Activated T-cell treated with anti-CD3 and anti-CD28 coated beads, Interleukin-2, amount 50 U/mL, for 4 hours (primary cell): ENCODE measurements around the gene KDM2A. TPM values are rescaled to one million over a fixed set of nuclear protein-coding genes. Genes with fewer than 3 reads are reported as not detected.
"Not testable (repeated sequence)": the region's sequence is repeated elsewhere in the genome, so short reads cannot be mapped to it uniquely, and the experiment has no call there.

Experiments used
- ATAC-seq, 2 donors: fragments of 200-7000 bp; cut with Tn5 transposase; one replicate each; pipeline ENCODE4 v1.10.0; 2021
- DNase-seq: peaks from one replicate; pipeline ENCODE4 v3.0.0-alpha.2; 2020
- H3K27me3 Mint-ChIP-seq: one replicate; pipeline ENCODE4 v1.8.0; 2021; ENCODE audit warnings: low read depth, mixed read lengths
- H3K36me3 Mint-ChIP-seq: one replicate; pipeline ENCODE4 v1.8.0; 2022; ENCODE audit warnings: mixed read lengths; ENCODE audit not compliant: insufficient read depth
- H3K4me1 Mint-ChIP-seq: one replicate; pipeline ENCODE4 v1.8.0; 2021; ENCODE audit warnings: low read depth, mixed read lengths
- H3K4me3 Mint-ChIP-seq: one replicate; pipeline ENCODE4 v1.8.0; 2021; ENCODE audit warnings: mild to moderate bottlenecking, moderate library complexity, mixed read lengths
- H3K9me3 Mint-ChIP-seq: one replicate; pipeline ENCODE4 v1.8.0; 2021; ENCODE audit warnings: mixed read lengths
- total RNA-seq, 3 donors: library from RNA; stranded (reverse); gene quantifications; one replicate each; pipeline ENCODE4 v1.2.1, GENCODE V29; 2021

The KDM2A gene
- total RNA-seq, 3 donors from 2014 or later, result 94.2 to 114 (median 104) TPM

- H3K4me1 Mint-ChIP-seq, result peaks cover 28% of the 10 kb centered on the region
- no peaks in the 10 kb centered on the region for H3K9me3 Mint-ChIP-seq
- no peaks in the 10 kb centered on the region for H3K36me3 Mint-ChIP-seq
- no peak for ATAC-seq
- no peak overlapping the region for H3K4me3 Mint-ChIP-seq
- H3K27me3 Mint-ChIP-seq, result no peaks in the 10 kb centered on the region
- no peak for DNase-seq
These were observed 16.4 kb upstream of the KDM2A start for GRCh38 chr11:67102664-67103063.

GRCh38 chr11:67105964-67106363 lies 13.1 kb upstream of the KDM2A start:
- H3K4me3 Mint-ChIP-seq, result no peak overlapping the region
- H3K36me3 Mint-ChIP-seq, result no peaks in the 10 kb centered on the region
- DNase-seq (no peak), ATAC-seq (no peak)
- H3K27me3 Mint-ChIP-seq, result no peaks in the 10 kb centered on the region
- no peaks in the 10 kb centered on the region for H3K9me3 Mint-ChIP-seq
- peaks cover 15% of the 10 kb centered on the region for H3K4me1 Mint-ChIP-seq

GRCh38 chr11:67111261-67111660 lies 7.8 kb upstream of the KDM2A start:
- H3K27me3 Mint-ChIP-seq, result no peaks in the 10 kb centered on the region
- H3K4me3 Mint-ChIP-seq, result no peak overlapping the region
- peaks cover 6% of the 10 kb centered on the region for H3K4me1 Mint-ChIP-seq
- ATAC-seq, result no peak
- DNase-seq, result no peak
- no peaks in the 10 kb centered on the region for H3K36me3 Mint-ChIP-seq
- H3K9me3 Mint-ChIP-seq, result no peaks in the 10 kb centered on the region

- H3K27me3 Mint-ChIP-seq, result no peaks in the 10 kb centered on the region
- H3K4me1 Mint-ChIP-seq, result peaks cover 14% of the 10 kb centered on the region
- peak in 1 of 2 donors; percentile 11 for ATAC-seq
- H3K4me3 Mint-ChIP-seq, result no peak overlapping the region
- no peaks in the 10 kb centered on the region for H3K9me3 Mint-ChIP-seq
- DNase-seq, result no peak
- no peaks in the 10 kb centered on the region for H3K36me3 Mint-ChIP-seq
These were observed 5.8 kb upstream of the KDM2A start for GRCh38 chr11:67113231-67113721.

GRCh38 chr11:67114275-67114896 lies 4.7 kb upstream of the KDM2A start:
- no peaks in the 10 kb centered on the region for H3K9me3 Mint-ChIP-seq
- no peaks in the 10 kb centered on the region for H3K36me3 Mint-ChIP-seq
- ATAC-seq (no peak), DNase-seq (no peak)
- H3K27me3 Mint-ChIP-seq, result no peaks in the 10 kb centered on the region
- no peak overlapping the region for H3K4me3 Mint-ChIP-seq
- H3K4me1 Mint-ChIP-seq, result peaks cover 14% of the 10 kb centered on the region

- H3K27me3 Mint-ChIP-seq, result no peaks in the 10 kb centered on the region
- no peak for ATAC-seq
- H3K9me3 Mint-ChIP-seq, result no peaks in the 10 kb centered on the region
- peaks cover 4% of the 10 kb centered on the region for H3K36me3 Mint-ChIP-seq
- H3K4me1 Mint-ChIP-seq, result peaks cover 21% of the 10 kb centered on the region
- DNase-seq, result no peak
- no peak overlapping the region for H3K4me3 Mint-ChIP-seq
These were observed 2.3 kb upstream of the KDM2A start for GRCh38 chr11:67116758-67117105.

- H3K4me3 Mint-ChIP-seq, result peak overlapping the region; percentile 77
- no peaks in the 10 kb centered on the region for H3K27me3 Mint-ChIP-seq
- DNase-seq (no peak), ATAC-seq (no peak)
- H3K4me1 Mint-ChIP-seq, result peaks cover 25% of the 10 kb centered on the region
- no peaks in the 10 kb centered on the region for H3K9me3 Mint-ChIP-seq
- peaks cover 4% of the 10 kb centered on the region for H3K36me3 Mint-ChIP-seq
These were observed 1.9 kb upstream of the KDM2A start for GRCh38 chr11:67117176-67117575.

- H3K9me3 Mint-ChIP-seq, result no peaks in the 10 kb centered on the region
- H3K36me3 Mint-ChIP-seq, result peaks cover 4% of the 10 kb centered on the region
- peak; percentile 28 for DNase-seq
- no peaks in the 10 kb centered on the region for H3K27me3 Mint-ChIP-seq
- H3K4me3 Mint-ChIP-seq, result peak overlapping the region; percentile 77
- peaks cover 28% of the 10 kb centered on the region for H3K4me1 Mint-ChIP-seq
- ATAC-seq, result peak; percentile 1 to 4
These were observed 1.3 kb upstream of the KDM2A start for GRCh38 chr11:67117672-67118180.

GRCh38 chr11:67118181-67118766 lies 789 bp upstream of the KDM2A start:
- H3K4me3 Mint-ChIP-seq, result peak overlapping the region; percentile 76
- H3K27me3 Mint-ChIP-seq, result no peaks in the 10 kb centered on the region
- peak; percentile 32 to 41 for ATAC-seq
- peak; percentile 43 for DNase-seq
- peaks cover 29% of the 10 kb centered on the region for H3K4me1 Mint-ChIP-seq
- H3K36me3 Mint-ChIP-seq, result peaks cover 4% of the 10 kb centered on the region
- no peaks in the 10 kb centered on the region for H3K9me3 Mint-ChIP-seq

- peak overlapping the region; percentile 98 for H3K4me3 Mint-ChIP-seq
- H3K9me3 Mint-ChIP-seq, result no peaks in the 10 kb centered on the region
- peaks cover 4% of the 10 kb centered on the region for H3K36me3 Mint-ChIP-seq
- H3K27me3 Mint-ChIP-seq, result no peaks in the 10 kb centered on the region
- DNase-seq (peak; percentile 11), ATAC-seq (no peak)
- H3K4me1 Mint-ChIP-seq, result peaks cover 28% of the 10 kb centered on the region
These were observed 725 bp downstream of the KDM2A start for GRCh38 chr11:67119585-67120391.

GRCh38 chr11:67120456-67120855 lies 1.4 kb downstream of the KDM2A start:
- Mint-ChIP-seq H3K9me3 (no peaks in the 10 kb centered on the region), H3K4me1 (peaks cover 28% of the 10 kb centered on the region), H3K4me3 (peak overlapping the region; percentile 98), H3K27me3 (no peaks in the 10 kb centered on the region), H3K36me3 (peaks cover 4% of the 10 kb centered on the region)
- ATAC-seq, result no peak
- no peak for DNase-seq

- Mint-ChIP-seq H3K9me3 (no peaks in the 10 kb centered on the region), H3K27me3 (no peaks in the 10 kb centered on the region), H3K4me3 (peak overlapping the region; percentile 98), H3K4me1 (peaks cover 28% of the 10 kb centered on the region), H3K36me3 (peaks cover 4% of the 10 kb centered on the region)
- no peak for ATAC-seq
- DNase-seq, result no peak
These were observed 2.0 kb downstream of the KDM2A start for GRCh38 chr11:67120881-67121710.

GRCh38 chr11:67123801-67124200 lies 4.7 kb downstream of the KDM2A start:
- not testable (repeated sequence) for H3K9me3 Mint-ChIP-seq, H3K4me3 Mint-ChIP-seq

GRCh38 chr11:67126243-67126642 lies 7.2 kb downstream of the KDM2A start:
- not testable (repeated sequence) for H3K27me3 Mint-ChIP-seq, DNase-seq, H3K9me3 Mint-ChIP-seq, ATAC-seq, H3K36me3 Mint-ChIP-seq, H3K4me3 Mint-ChIP-seq
- H3K4me1 Mint-ChIP-seq, result peaks cover 28% of the 10 kb centered on the region

More at GRCh38 chr11:67123801-67124200, 4.7 kb downstream of the KDM2A start:
- H3K27me3 Mint-ChIP-seq, ATAC-seq, H3K36me3 Mint-ChIP-seq, DNase-seq: not testable (repeated sequence)
- peaks cover 25% of the 10 kb centered on the region for H3K4me1 Mint-ChIP-seq
